HCT116 (cell line): ENCODE data around the gene NCAPD2. TPM values are rescaled to one million over a fixed set of nuclear protein-coding genes. Genes with fewer than 3 reads are reported as not detected.

Experiments used
- ATAC-seq: fragments of 200-7000 bp; cut with Tn5 transposase; 2 replicates; pipeline ENCODE4 v1.9.1; 2020; ENCODE audit warnings: mild to moderate bottlenecking, moderate library complexity
- BruUV-seq: library from RNA; stranded (reverse); fragments of 400-500 nt; replicated peaks from 2 replicates; lab custom pipeline; 2021; lab: Mats Ljungman, UMichigan
- CTCF ChIA-PET: fragments of 300-600 bp; sonication (Branson Sonifier 250); formaldehyde crosslinking; loops from one replicate; lab custom pipeline; 2021; ENCODE audit warnings: antibody characterized with exemption; lab: Charles Lee
- POLR2A ChIA-PET: fragments of 300-600, 350-600 bp; sonication (Branson Sonifier 250); formaldehyde crosslinking; loops from one replicate; lab custom pipeline; 2021; ENCODE audit warnings: antibody characterized with exemption; lab: Charles Lee
- RAD21 ChIA-PET, 2 experiments: fragments of 300-600 bp; sonication (Branson Sonifier 250); formaldehyde crosslinking; loops; one replicate each; lab custom pipeline; 2023; ENCODE audit warnings: low total read pairs in 2 of 2; ENCODE audit not compliant: uncharacterized antibody in 2 of 2, unreplicated experiment in 2 of 2, low non-redundant PET in 1 of 2; lab: Charles Lee
- DNase-seq: peaks from one replicate; pipeline ENCODE4 v3.0.0-alpha.2; 2010; ENCODE audit warnings: low read depth, low spot score
- H2AFZ ChIP-seq: fragments of 200-600 bp; shearing (Covaris generic), sonication (generic); 2 replicates; pipeline ENCODE4 v1.6.1; 2017; ENCODE audit warnings: low read depth, mixed run types, mixed read lengths, antibody characterized with exemption, low read length; ENCODE audit not compliant: poor library complexity, severe bottlenecking
- H3K27ac ChIP-seq: 2 replicates; pipeline ENCODE4 v1.5.1; 2012; ENCODE audit warnings: low read depth, low read length
- H3K27me3 ChIP-seq: fragments of 200-600 bp; sonication (generic); 2 replicates; pipeline ENCODE4 v1.6.1; 2016; ENCODE audit warnings: mixed run types, low read length, mixed read lengths; ENCODE audit not compliant: insufficient read depth
- H3K36me3 ChIP-seq, 2 experiments: fragments of 200-500 bp in 1 of 2; fragments of 200-600 bp in 1 of 2; sonication (Bioruptor generic) in 1 of 2; sonication (generic) in 1 of 2; 2 replicates each; pipeline versions ENCODE4 v1.5.1 to v1.6.1; 2014 to 2016; ENCODE audit warnings: low read length in 2 of 2, inconsistent platforms in 1 of 2, mixed read lengths in 1 of 2, mixed run types in 1 of 2; ENCODE audit not compliant: insufficient read depth in 2 of 2, control insufficient read depth in 1 of 2
- H3K4me1 ChIP-seq, 2 experiments: fragments of 200-600 bp in 1 of 2; sonication (generic) in 1 of 2; 2 replicates each; pipeline versions ENCODE4 v1.5.1 to v1.6.1; 2012 to 2017; ENCODE audit warnings: low read length in 2 of 2, inconsistent platforms in 1 of 2, mild to moderate bottlenecking in 1 of 2, mixed read lengths in 1 of 2, mixed run types in 1 of 2, moderate library complexity in 1 of 2; ENCODE audit not compliant: insufficient read depth in 2 of 2, control insufficient read depth in 1 of 2
- H3K4me2 ChIP-seq: fragments of 200-600 bp; sonication (generic); 2 replicates; pipeline ENCODE4 v1.6.1; 2017; ENCODE audit warnings: mixed run types, low read length, mixed read lengths
- H3K4me3 ChIP-seq, 2 experiments: fragments of 200-600 bp in 1 of 2; sonication (generic) in 1 of 2; replicated peaks in 1 of 2; 2 replicates each; pipeline ENCODE4 v1.5.1; 2011 to 2016; ENCODE audit warnings: low read length in 2 of 2, control low read depth in 1 of 2, low read depth in 1 of 2, mild to moderate bottlenecking in 1 of 2, mixed read lengths in 1 of 2, mixed run types in 1 of 2
- H3K79me2 ChIP-seq: fragments of 200-600 bp; sonication (generic); 2 replicates; pipeline ENCODE4 v1.6.1; 2017; ENCODE audit warnings: mild to moderate bottlenecking, mixed run types, low read length, moderate library complexity, mixed read lengths; ENCODE audit not compliant: insufficient read depth
- H3K9ac ChIP-seq: fragments of 200-600 bp; sonication (generic); 2 replicates; pipeline ENCODE4 v1.6.1; 2016; ENCODE audit warnings: low read length, mixed read lengths
- H3K9me2 ChIP-seq: fragments of 200-600 bp; sonication (generic), shearing (Covaris generic); 2 replicates; pipeline ENCODE4 v1.6.1; 2017; ENCODE audit warnings: mixed run types, mild to moderate bottlenecking, moderate library complexity; ENCODE audit not compliant: insufficient read depth
- H3K9me3 ChIP-seq, 2 experiments: fragments of 200-500 bp in 1 of 2; fragments of 200-600 bp in 1 of 2; sonication (Bioruptor generic) in 1 of 2; sonication (generic) in 1 of 2; 2 replicates each; pipeline ENCODE4 v1.6.1; 2014 to 2017; ENCODE audit warnings: low read length in 2 of 2, mixed read lengths in 2 of 2, inconsistent platforms in 1 of 2, low read depth in 1 of 2, mild to moderate bottlenecking in 1 of 2, mixed run types in 1 of 2, moderate library complexity in 1 of 2; ENCODE audit not compliant: control insufficient read depth in 1 of 2, insufficient read depth in 1 of 2
- H4K20me1 ChIP-seq: fragments of 200-600 bp; sonication (generic), shearing (Covaris generic); 2 replicates; pipeline ENCODE4 v1.6.1; 2017; ENCODE audit warnings: mixed run types, mild to moderate bottlenecking, moderate library complexity; ENCODE audit not compliant: insufficient read depth
- JUND ChIP-seq: IDR thresholded peaks from 2 replicates; pipeline ENCODE4 v1.6.1; 2012
- POLR2AphosphoS5 ChIP-seq: IDR thresholded peaks from 2 replicates; pipeline ENCODE4 v1.6.1; 2011; ENCODE audit warnings: mild to moderate bottlenecking, low read depth, low read length, moderate library complexity
- SIN3A ChIP-seq: IDR thresholded peaks from 2 replicates; pipeline ENCODE4 v1.6.1; 2012; ENCODE audit warnings: low read depth
- SP1 ChIP-seq: IDR thresholded peaks from 2 replicates; pipeline ENCODE4 v1.6.1; 2012; ENCODE audit warnings: low read depth
- TCF7L2 ChIP-seq: IDR thresholded peaks from 2 replicates; pipeline ENCODE4 v1.7.0; 2011; ENCODE audit warnings: borderline replicate concordance, inconsistent platforms; ENCODE audit not compliant: insufficient read depth, insufficient read length; ENCODE audit errors: extremely low read depth
- YY1 ChIP-seq: IDR thresholded peaks from 2 replicates; pipeline ENCODE4 v1.6.1; 2011; ENCODE audit warnings: low read length, low read depth, moderate library complexity, mild to moderate bottlenecking; ENCODE audit not compliant: insufficient replicate concordance; ENCODE audit errors: extremely low read depth
- intact Hi-C: fragments of 100-400 bp; cut with micrococcal nuclease; formaldehyde crosslinking; loops from 2 replicates; pipeline ENCODE4 v1.10.0; 2022
- total RNA-seq: library from RNA; stranded (reverse); gene quantifications from one replicate; pipeline ENCODE4 v1.2.1, GENCODE V29; 2021; ENCODE audit not compliant: unreplicated experiment
- TF ChIP-seq, protein P1 (sequence below), 3 experiments: fragments of 200-600 bp in 1 of 3; sonication (generic) in 1 of 3; IDR thresholded peaks in 2 of 3; conservative IDR thresholded peaks in 1 of 3; 2 replicates each; pipeline ENCODE4 v1.5.1; 2012 to 2017; ENCODE audit warnings: low read depth in 2 of 3, low read length in 2 of 3, antibody characterized with exemption in 1 of 3, borderline replicate concordance in 1 of 3, control low read depth in 1 of 3, mild to moderate bottlenecking in 1 of 3, mixed read lengths in 1 of 3, mixed run types in 1 of 3, moderate library complexity in 1 of 3; ENCODE audit not compliant: insufficient read depth in 1 of 3
- TF ChIP-seq, protein P2 (sequence below): IDR thresholded peaks from 2 replicates; pipeline ENCODE4 v1.6.1; 2011; ENCODE audit warnings: mild to moderate bottlenecking, low read length, moderate library complexity; ENCODE audit not compliant: insufficient replicate concordance; ENCODE audit errors: extremely low read depth

NCAPD2 gene
- total RNA-seq, 1 experiment from 2014 or later = 177 TPM

DNA sequence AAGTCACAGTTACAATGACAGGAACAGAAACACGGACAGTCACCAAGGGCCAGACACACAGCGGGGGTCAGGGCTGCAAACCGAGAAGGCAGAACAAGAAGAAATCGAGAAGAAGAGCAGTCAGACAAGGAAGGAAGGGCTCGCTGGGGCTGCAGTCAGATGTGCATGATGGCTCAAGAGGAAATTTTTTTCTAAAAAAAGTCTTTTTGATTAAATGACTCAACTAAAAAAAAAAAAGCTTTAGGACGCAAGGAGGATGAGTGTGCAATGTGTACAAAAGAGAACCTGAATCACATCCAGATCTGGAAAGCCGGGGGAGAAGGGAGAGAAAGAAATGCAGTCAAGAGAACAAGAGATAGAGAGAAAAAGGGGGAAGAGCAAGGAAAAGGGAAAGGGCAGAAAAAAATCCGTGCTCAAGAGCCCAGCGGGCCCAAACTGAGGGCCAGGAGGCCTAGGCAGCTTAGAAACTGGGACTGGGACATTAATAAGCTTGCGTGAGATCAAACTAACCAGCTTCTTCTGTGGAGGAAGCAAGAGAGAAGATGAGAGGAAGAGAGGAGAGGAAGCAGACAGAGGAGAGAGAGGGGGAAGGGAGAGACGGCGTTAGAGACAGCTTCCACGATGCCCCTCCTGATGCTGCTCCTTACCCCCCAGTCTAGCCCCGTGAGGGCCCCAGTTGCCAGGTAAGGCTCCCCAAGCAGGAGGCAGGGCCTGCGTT is 55.2 kb downstream of the NCAPD2 start:
- RAD21 ChIA-PET = no interaction called here
- Histone ChIP-seq H3K4me2 (no peak overlapping the region), H3K27me3 (no peaks in the 10 kb centered on the region), H4K20me1 (no peaks in the 10 kb centered on the region), H3K79me2 (no peaks in the 10 kb centered on the region), H3K4me1 (peaks cover 7 to 28% of the 10 kb centered on the region in 2 experiments), H3K9me2 (no peaks in the 10 kb centered on the region), H3K36me3 (no peaks in the 10 kb centered on the region), H2AFZ (no peak overlapping the region), H3K4me3 (no peak overlapping the region), H3K27ac (no peak overlapping the region), H3K9me3 (no peaks in the 10 kb centered on the region), H3K9ac (no peak overlapping the region)
- no TSS peak for BruUV-seq
- no peak for ATAC-seq
- POLR2A ChIA-PET = interaction anchor here (8.9 kb wide), 1 partner anchor 12 kb away, joined by 84 read pairs; the partner anchor contains the start of gene GAPDH
- DNase-seq = no peak
- TF ChIP-seq SIN3A = no peak
- TF ChIP-seq SP1 = no peak
- TF ChIP-seq, protein P1, sequence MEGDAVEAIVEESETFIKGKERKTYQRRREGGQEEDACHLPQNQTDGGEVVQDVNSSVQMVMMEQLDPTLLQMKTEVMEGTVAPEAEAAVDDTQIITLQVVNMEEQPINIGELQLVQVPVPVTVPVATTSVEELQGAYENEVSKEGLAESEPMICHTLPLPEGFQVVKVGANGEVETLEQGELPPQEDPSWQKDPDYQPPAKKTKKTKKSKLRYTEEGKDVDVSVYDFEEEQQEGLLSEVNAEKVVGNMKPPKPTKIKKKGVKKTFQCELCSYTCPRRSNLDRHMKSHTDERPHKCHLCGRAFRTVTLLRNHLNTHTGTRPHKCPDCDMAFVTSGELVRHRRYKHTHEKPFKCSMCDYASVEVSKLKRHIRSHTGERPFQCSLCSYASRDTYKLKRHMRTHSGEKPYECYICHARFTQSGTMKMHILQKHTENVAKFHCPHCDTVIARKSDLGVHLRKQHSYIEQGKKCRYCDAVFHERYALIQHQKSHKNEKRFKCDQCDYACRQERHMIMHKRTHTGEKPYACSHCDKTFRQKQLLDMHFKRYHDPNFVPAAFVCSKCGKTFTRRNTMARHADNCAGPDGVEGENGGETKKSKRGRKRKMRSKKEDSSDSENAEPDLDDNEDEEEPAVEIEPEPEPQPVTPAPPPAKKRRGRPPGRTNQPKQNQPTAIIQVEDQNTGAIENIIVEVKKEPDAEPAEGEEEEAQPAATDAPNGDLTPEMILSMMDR (IDR thresholded peaks at IDR 0.05 in 2 of 3, conservative IDR thresholded peaks at IDR 0.05 in 1 of 3; ENCODE audit: borderline replicate concordance in 1 of 3, insufficient read depth in 1 of 3, low read depth in 2 of 3, low read length in 2 of 3) = no peak
- TF ChIP-seq JUND = no peak
- no peak for TF ChIP-seq YY1
- TF ChIP-seq TCF7L2 = no peak
- TF ChIP-seq, protein P2, sequence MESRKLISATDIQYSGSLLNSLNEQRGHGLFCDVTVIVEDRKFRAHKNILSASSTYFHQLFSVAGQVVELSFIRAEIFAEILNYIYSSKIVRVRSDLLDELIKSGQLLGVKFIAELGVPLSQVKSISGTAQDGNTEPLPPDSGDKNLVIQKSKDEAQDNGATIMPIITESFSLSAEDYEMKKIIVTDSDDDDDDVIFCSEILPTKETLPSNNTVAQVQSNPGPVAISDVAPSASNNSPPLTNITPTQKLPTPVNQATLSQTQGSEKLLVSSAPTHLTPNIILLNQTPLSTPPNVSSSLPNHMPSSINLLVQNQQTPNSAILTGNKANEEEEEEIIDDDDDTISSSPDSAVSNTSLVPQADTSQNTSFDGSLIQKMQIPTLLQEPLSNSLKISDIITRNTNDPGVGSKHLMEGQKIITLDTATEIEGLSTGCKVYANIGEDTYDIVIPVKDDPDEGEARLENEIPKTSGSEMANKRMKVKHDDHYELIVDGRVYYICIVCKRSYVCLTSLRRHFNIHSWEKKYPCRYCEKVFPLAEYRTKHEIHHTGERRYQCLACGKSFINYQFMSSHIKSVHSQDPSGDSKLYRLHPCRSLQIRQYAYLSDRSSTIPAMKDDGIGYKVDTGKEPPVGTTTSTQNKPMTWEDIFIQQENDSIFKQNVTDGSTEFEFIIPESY = no peak
- no peak for TF ChIP-seq POLR2AphosphoS5
- CTCF ChIA-PET = interaction anchor here (1.1 kb wide), 1 partner anchor 11 kb away, joined by 3 read pairs; no protein-coding TSS in a partner anchor
- intact Hi-C loops = no loop called here
